ENCODE results near the gene CDH4.

DNA sequence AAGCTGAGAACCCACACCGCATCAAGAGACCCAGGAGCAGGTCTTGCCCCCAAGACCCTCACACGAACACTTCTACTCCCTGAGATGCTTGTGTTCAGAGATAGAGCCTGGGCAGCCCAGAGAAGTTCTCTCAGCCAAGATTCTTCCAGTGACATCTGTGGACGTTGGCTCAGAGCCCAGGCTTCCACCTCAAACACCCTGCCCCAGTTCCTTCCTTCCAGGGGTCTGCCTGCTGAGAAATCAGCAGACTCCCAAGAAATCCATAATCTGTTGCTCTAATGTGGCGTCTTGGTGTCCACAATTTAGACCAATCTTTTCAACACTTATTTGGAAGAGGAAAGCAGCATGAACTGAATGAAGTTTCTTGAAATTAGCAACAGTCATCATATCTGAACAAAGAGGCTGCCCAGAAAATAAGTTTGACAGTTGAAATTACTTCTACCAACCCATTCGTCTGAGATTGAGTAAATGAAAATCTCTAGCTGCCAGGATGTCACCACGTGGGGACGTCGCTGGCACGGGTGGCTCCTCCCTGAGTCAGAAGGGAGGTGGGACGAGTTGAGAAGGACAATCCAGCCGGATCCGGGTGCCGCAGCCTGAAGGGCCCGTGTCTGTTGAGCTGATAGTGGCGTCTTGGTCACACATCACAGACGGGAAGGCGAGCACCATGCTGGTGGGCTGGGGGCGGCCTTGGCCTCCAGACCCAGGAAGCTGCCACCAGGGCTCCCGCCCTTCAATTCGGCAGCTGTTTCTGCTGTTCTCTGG is 412.7 kb downstream of the CDH4 start:
- TF ChIP-seq JUNB (CRISPR knock-in tag; IDR thresholded peaks at IDR 0.05; ENCODE audit: borderline replicate concordance) (no peak), CEBPB (IDR thresholded peaks at IDR 0.05; ENCODE audit: borderline replicate concordance, low read depth, low read length) (no peak), CREB1 (IDR thresholded peaks at IDR 0.05) (no peak), CREB1 (CRISPR knock-in tag; IDR thresholded peaks at IDR 0.05) (no peak)
- TF ChIP-seq, protein P1, sequence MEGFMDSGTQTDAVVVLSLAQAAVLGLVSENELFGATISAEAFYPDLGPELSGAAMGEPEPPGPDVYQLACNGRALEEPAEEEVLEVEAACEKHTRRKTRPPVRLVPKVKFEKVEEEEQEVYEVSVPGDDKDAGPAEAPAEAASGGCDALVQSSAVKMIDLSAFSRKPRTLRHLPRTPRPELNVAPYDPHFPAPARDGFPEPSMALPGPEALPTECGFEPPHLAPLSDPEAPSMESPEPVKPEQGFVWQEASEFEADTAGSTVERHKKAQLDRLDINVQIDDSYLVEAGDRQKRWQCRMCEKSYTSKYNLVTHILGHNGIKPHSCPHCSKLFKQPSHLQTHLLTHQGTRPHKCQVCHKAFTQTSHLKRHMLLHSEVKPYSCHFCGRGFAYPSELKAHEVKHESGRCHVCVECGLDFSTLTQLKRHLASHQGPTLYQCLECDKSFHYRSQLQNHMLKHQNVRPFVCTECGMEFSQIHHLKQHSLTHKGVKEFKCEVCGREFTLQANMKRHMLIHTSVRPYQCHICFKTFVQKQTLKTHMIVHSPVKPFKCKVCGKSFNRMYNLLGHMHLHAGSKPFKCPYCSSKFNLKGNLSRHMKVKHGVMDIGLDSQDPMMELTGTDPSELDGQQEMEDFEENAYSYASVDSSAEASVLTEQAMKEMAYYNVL (CRISPR knock-in tag; IDR thresholded peaks at IDR 0.05; ENCODE audit: borderline replicate concordance), result no peak
- TF ChIP-seq, protein P2, sequence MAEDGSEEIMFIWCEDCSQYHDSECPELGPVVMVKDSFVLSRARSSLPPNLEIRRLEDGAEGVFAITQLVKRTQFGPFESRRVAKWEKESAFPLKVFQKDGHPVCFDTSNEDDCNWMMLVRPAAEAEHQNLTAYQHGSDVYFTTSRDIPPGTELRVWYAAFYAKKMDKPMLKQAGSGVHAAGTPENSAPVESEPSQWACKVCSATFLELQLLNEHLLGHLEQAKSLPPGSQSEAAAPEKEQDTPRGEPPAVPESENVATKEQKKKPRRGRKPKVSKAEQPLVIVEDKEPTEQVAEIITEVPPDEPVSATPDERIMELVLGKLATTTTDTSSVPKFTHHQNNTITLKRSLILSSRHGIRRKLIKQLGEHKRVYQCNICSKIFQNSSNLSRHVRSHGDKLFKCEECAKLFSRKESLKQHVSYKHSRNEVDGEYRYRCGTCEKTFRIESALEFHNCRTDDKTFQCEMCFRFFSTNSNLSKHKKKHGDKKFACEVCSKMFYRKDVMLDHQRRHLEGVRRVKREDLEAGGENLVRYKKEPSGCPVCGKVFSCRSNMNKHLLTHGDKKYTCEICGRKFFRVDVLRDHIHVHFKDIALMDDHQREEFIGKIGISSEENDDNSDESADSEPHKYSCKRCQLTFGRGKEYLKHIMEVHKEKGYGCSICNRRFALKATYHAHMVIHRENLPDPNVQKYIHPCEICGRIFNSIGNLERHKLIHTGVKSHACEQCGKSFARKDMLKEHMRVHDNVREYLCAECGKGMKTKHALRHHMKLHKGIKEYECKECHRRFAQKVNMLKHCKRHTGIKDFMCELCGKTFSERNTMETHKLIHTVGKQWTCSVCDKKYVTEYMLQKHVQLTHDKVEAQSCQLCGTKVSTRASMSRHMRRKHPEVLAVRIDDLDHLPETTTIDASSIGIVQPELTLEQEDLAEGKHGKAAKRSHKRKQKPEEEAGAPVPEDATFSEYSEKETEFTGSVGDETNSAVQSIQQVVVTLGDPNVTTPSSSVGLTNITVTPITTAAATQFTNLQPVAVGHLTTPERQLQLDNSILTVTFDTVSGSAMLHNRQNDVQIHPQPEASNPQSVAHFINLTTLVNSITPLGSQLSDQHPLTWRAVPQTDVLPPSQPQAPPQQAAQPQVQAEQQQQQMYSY (CRISPR knock-in tag; IDR thresholded peaks at IDR 0.05), result no peak

Measured in HepG2 (cell line).